Muscle layer of colon (tissue), 2 donors: ENCODE data around the gene PRSS53.

ENCODE experiments used
- H3K27ac ChIP-seq: one replicate; pipeline ENCODE4 v1.7.0; 2013; ENCODE audit warnings: low read depth, mild to moderate bottlenecking, low read length, moderate library complexity
- H3K27me3 ChIP-seq, 2 donors: one replicate each; pipeline ENCODE4 v1.7.0; 2013; ENCODE audit warnings: low read length in 2 of 2, mild to moderate bottlenecking in 2 of 2; ENCODE audit not compliant: insufficient read depth in 2 of 2, control insufficient read depth in 1 of 2
- H3K36me3 ChIP-seq: one replicate; pipeline ENCODE4 v1.7.0; 2013; ENCODE audit warnings: mild to moderate bottlenecking, low read length; ENCODE audit not compliant: insufficient read depth
- H3K4me1 ChIP-seq: one replicate; pipeline ENCODE4 v1.7.0; 2013; ENCODE audit warnings: mild to moderate bottlenecking, low read length; ENCODE audit not compliant: insufficient read depth
- H3K4me3 ChIP-seq, 2 donors: one replicate each; pipeline ENCODE4 v1.7.0; 2013; ENCODE audit warnings: low read length in 2 of 2, low read depth in 1 of 2, mild to moderate bottlenecking in 1 of 2, moderate library complexity in 1 of 2
- H3K9ac ChIP-seq: one replicate; pipeline ENCODE4 v1.7.0; 2013; ENCODE audit warnings: low read length
- H3K9me3 ChIP-seq: one replicate; pipeline ENCODE4 v1.7.0; 2013; ENCODE audit warnings: mild to moderate bottlenecking, low read length
- donor health status: abdominal sarcoma.
- donor health status: Adenocarcinoma of cecum.

The PRSS53 gene

GRCh38 chr16:31130899-31131298 lies 42.2 kb upstream of the PRSS53 start:
- Histone ChIP-seq H3K9me3 (no peaks in the 10 kb centered on the region), H3K4me1 (peaks cover 9% of the 10 kb centered on the region), H3K9ac (no peak overlapping the region), H3K27me3 (peaks cover 0 to 7% of the 10 kb centered on the region in 2 donors), H3K27ac (no peak overlapping the region), H3K4me3 (no peak overlapping the region), H3K36me3 (peaks cover 59% of the 10 kb centered on the region)

DNA sequence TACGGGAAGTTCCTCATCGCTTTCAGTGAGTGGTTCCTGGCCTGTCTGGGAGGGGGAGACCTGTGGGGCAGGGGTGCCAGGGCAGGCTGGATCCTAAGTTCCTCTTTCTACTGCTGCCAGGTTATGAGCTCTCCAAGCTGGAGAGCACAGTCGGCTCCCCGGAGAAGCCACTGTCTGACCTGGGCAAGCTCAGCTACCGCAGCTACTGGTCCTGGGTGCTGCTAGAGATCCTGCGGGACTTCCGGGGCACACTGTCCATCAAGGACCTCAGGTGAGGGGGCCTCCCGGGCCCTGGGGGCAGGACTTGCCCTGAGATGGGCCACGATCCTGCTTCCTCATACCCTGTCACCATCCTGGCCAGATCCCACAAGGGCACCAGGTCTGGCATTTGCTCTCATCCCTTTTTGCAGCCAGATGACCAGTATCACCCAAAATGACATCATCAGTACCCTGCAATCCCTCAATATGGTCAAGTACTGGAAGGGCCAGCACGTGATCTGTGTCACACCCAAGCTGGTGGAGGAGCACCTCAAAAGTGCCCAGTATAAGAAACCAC lies 41.7 kb upstream of the PRSS53 start:
- Histone ChIP-seq H3K4me3 (no peak overlapping the region), H3K27ac (no peak overlapping the region), H3K27me3 (peaks cover 0 to 2% of the 10 kb centered on the region in 2 donors), H3K4me1 (peaks cover 9% of the 10 kb centered on the region), H3K36me3 (peaks cover 62% of the 10 kb centered on the region), H3K9me3 (no peaks in the 10 kb centered on the region), H3K9ac (no peak overlapping the region)

DNA sequence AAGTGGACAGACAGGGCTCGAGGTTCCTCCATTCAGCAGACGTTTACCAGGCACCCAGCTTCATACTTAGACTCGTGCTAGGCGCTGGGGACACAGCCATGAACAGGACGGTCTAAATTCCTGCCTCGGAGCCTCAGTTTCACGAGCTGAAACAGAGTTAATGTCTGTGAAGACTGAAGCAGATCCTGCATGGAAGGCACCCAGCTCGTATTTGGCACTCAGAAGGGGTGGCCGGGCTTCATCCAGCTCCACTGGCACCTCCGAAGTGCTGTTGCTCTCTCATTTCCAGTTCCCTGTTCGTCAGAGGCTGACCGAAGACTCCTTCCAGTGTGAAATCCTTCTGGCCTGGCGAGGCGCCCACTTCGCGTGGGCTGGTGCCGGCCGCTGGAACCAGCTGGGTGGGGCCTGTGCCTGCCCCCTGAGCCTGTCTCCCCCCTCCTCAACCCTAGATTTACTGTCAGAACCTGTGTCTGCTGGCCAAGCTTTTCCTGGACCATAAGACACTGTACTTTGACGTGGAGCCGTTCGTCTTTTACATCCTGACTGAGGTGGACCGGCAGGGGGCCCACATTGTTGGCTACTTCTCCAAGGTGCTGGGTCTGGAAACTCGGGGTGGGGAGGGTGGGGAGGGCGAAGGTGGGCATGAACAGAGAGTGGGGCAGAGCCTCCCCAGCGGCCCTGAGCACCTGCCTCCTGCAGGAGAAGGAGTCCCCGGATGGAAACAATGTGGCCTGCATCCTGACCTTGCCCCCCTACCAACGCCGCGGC lies 41.0 kb upstream of the PRSS53 start:
- H3K4me3 ChIP-seq = no peak overlapping the region
- peaks cover 5% of the 10 kb centered on the region for H3K4me1 ChIP-seq
- H3K9ac ChIP-seq = no peak overlapping the region
- H3K9me3 ChIP-seq = no peaks in the 10 kb centered on the region
- H3K36me3 ChIP-seq = peaks cover 66% of the 10 kb centered on the region
- no peaks in the 10 kb centered on the region for H3K27me3 ChIP-seq
- peak overlapping the region; percentile 17 for H3K27ac ChIP-seq

DNA sequence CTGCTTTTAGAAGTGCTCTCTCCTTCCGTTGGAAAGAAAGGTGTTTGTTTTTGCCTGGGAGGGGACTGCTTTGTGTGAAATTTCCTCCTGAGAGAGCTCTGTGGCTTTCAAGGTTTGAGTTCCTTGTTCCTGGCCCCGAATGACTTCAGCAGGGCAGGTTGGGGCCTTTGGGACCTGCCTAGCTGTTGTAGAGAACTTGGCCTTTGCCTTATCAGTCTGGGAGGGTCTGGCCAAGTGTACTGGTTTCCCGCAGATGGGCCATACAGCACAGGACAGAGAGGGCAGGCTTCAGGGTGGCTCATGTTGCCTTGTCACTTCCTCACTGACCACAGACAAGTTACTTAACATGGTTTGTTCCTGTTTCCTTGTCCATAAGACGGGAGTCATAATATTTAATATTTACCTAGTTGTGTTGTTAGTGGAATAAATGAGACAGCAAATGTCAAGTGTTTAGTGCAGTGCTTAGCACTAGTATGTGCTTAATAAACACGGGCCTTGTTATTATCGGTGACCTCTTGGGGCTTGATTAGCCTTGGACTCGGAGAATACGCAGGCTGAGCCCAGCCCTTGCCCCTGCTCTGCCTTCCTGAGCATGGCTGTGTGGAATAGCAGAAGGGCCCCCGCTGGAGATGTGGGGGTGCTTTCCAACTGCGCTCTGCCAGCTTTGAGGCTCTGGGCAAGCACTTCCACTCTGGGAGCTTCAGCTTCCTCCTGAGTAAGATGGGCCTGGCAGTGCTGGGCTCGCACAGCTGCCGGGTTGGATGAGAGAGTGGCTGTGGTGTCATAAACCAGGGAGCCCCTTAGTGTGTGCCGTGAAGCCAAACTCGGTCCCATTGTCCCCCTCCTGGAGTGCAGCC lies 40.2 kb upstream of the PRSS53 start:
- Histone ChIP-seq H3K36me3 (peaks cover 69% of the 10 kb centered on the region), H3K4me1 (peaks cover 5% of the 10 kb centered on the region), H3K4me3 (no peak overlapping the region), H3K27me3 (no peaks in the 10 kb centered on the region), H3K9ac (no peak overlapping the region), H3K27ac (peak overlapping the region; percentile 17), H3K9me3 (no peaks in the 10 kb centered on the region)

GRCh38 chr16:31127182-31127581 lies 38.4 kb upstream of the PRSS53 start:
- Histone ChIP-seq H3K36me3 (peaks cover 70% of the 10 kb centered on the region), H3K27me3 (no peaks in the 10 kb centered on the region), H3K4me1 (peaks cover 5% of the 10 kb centered on the region), H3K27ac (no peak overlapping the region), H3K4me3 (no peak overlapping the region), H3K9me3 (no peaks in the 10 kb centered on the region), H3K9ac (no peak overlapping the region)

- Histone ChIP-seq H3K27me3 (no peaks in the 10 kb centered on the region), H3K36me3 (peaks cover 70% of the 10 kb centered on the region), H3K9me3 (no peaks in the 10 kb centered on the region), H3K4me1 (peaks cover 5% of the 10 kb centered on the region), H3K4me3 (no peak overlapping the region), H3K9ac (no peak overlapping the region), H3K27ac (no peak overlapping the region)
These were observed 37.1 kb upstream of the PRSS53 start for GRCh38 chr16:31125844-31126243.

GRCh38 chr16:31120129-31120528 lies 31.4 kb upstream of the PRSS53 start:
- Histone ChIP-seq H3K9ac (no peak overlapping the region), H3K36me3 (peaks cover 48% of the 10 kb centered on the region), H3K27ac (no peak overlapping the region)

GRCh38 chr16:31118223-31119155 lies 29.7 kb upstream of the PRSS53 start:
- no peaks in the 10 kb centered on the region for H3K27me3 ChIP-seq
- peak overlapping the region; percentile 59 to 68 for H3K4me3 ChIP-seq
- peak overlapping the region; percentile 93 for H3K27ac ChIP-seq
- H3K36me3 ChIP-seq = peaks cover 39% of the 10 kb centered on the region
- no peaks in the 10 kb centered on the region for H3K9me3 ChIP-seq
- H3K4me1 ChIP-seq = peaks cover 16% of the 10 kb centered on the region
- peak overlapping the region; percentile 62 for H3K9ac ChIP-seq

More at GRCh38 chr16:31120129-31120528, 31.4 kb upstream of the PRSS53 start:
- no peak overlapping the region for H3K4me3 ChIP-seq
- H3K9me3 ChIP-seq = no peaks in the 10 kb centered on the region
- no peaks in the 10 kb centered on the region for H3K27me3 ChIP-seq
- H3K4me1 ChIP-seq = peaks cover 11% of the 10 kb centered on the region

- H3K9me3 ChIP-seq = no peaks in the 10 kb centered on the region
- peaks cover 42% of the 10 kb centered on the region for H3K36me3 ChIP-seq
- peak within 1 kb of the TSS; percentile 59 to 68 for H3K4me3 ChIP-seq
- peak within 1 kb of the TSS; percentile 93 for H3K27ac ChIP-seq
- H3K9ac ChIP-seq = peak within 1 kb of the TSS; percentile 62
- H3K4me1 ChIP-seq = peaks cover 18% of the 10 kb centered on the region
- no peaks in the 10 kb centered on the region for H3K27me3 ChIP-seq
These were observed 28.9 kb upstream of the PRSS53 start, which contains the start of gene KAT8 for GRCh38 chr16:31117384-31118222. TSS of gene KAT8 (plus strand) at chr16:31117664. CDS start at chr16:31117682, 18 bp downstream.

- no peak overlapping the region for H3K4me3 ChIP-seq
- no peaks in the 10 kb centered on the region for H3K9me3 ChIP-seq
- H3K36me3 ChIP-seq = peaks cover 44% of the 10 kb centered on the region
- no peaks in the 10 kb centered on the region for H3K27me3 ChIP-seq
- peak overlapping the region; percentile 68 for H3K27ac ChIP-seq
- no peak overlapping the region for H3K9ac ChIP-seq
- H3K4me1 ChIP-seq = peaks cover 25% of the 10 kb centered on the region
These were observed 25.7 kb upstream of the PRSS53 start for GRCh38 chr16:31114468-31114867.
